Measurements from ENCODE around the gene CST3. TPM values are rescaled to one million over a fixed set of nuclear protein-coding genes. Genes with fewer than 3 reads are reported as not detected.

Gene CST3
- total and polyA plus RNA-seq, 2 experiments from 2014 or later, result 478 to 784 TPM

DNA sequence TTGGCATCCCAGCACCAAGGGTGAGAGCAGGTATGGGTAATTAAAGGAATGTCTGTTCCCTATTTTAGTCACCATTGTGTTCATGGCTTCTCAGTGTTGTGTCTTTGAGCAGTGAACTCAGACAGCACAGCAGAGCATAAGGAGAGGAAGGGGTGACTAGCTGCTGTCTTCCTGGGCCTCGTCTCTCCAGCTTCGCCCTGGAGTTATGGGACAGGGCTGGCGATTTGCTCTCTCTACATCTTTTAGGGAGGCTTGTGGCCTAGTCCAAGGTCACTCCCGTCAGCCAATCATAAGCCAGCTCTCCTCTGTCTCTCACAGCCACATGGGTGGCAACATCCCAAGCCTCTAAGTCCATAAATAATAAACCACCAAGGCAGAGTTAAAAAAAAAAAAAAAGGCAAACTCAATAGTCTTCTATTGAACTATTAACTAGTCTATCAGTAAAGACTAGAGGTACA lies 7.3 kb downstream of the CST3 start:
- H4K20me1 ChIP-seq (ENCODE audit: insufficient read depth), result no peaks in the 10 kb centered on the region
- H3K36me3 ChIP-seq (ENCODE audit: low read depth), result no peaks in the 10 kb centered on the region
- in situ Hi-C loops (cut with MboI), result no loop called here
- no peak overlapping the region for H3K4me3 ChIP-seq
- peaks cover 9% of the 10 kb centered on the region; the same call in 1 of the 2 replicates for H3K4me1 ChIP-seq (ENCODE audit: insufficient read depth)
- H3K27me3 ChIP-seq (replicated peaks; ENCODE audit: insufficient read depth), result no peaks in the 10 kb centered on the region
- TF ChIP-seq EZH2 (IDR thresholded peaks at IDR 0.05; ENCODE audit: insufficient read depth, poor library complexity, severe bottlenecking), result no peak
- TF ChIP-seq EZH2phosphoT487 (IDR thresholded peaks at IDR 0.05; ENCODE audit: insufficient read depth, low read depth), result no peak
- DNase-seq, result no peak
- H2AFZ ChIP-seq, result no peak overlapping the region
- no peak overlapping the region for H3K4me2 ChIP-seq (ENCODE audit: unreplicated experiment)
- H3K79me2 ChIP-seq (ENCODE audit: insufficient read depth), result peaks cover 7% of the 10 kb centered on the region; the same call in 1 of the 2 replicates
- H3K9me2 ChIP-seq (ENCODE audit: insufficient read depth), result no peaks in the 10 kb centered on the region
- no peaks in the 10 kb centered on the region for H3K9me3 ChIP-seq (ENCODE audit: low read depth)
- no peak overlapping the region for H3K9ac ChIP-seq
- no peaks in the 10 kb centered on the region for H3F3A ChIP-seq (ENCODE audit: insufficient read depth)
- H3K27ac ChIP-seq, result no peak overlapping the region
- WGBS, 2 experiments (ENCODE audit: low coverage in 1 of 2, low lambda C conversion rate in 2 of 2, missing lambda C conversion rate in 2 of 2), result 87 to 88% methylated on average over 4 of the region's 4 CpGs

DNA sequence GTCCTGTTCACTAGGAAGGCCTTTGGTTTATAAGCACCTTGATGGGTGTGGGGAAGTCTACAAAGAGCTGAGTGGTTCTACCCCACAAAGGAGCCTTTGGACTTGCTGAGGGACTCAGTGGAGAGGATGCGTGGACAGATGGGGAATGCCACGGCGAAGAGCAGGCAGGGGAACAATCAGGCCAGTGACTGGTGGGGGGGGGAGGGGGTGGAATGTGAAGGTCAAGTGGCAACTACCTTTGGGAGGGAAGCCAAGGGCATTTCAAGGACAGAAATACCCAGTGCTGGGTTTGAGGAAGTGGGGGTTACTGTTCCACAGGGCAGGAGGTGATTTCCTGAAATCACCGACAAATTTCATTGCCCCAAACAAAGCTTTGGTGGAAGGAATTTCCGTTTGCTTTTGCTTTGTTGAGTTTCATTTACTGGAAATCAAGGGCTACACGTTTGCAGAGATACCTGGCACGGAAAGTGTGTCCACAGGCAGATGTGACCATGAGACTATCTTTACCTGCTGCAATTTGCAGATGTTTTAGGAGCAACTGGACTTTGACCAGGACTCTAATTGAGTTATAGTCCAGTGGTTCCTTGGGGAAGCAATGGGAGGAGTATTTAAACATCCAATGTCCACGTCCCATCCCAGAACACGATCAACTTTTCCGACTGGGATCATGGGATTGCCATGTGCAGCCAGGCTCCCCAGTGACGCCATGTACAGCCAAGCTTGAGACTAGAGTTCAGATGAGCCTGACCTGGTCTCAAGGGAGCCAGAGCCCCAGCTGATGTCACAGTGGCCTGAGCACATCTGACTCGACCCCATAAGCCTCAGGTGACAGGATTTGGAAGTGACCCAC lies 8.0 kb downstream of the CST3 start:
- no peaks in the 10 kb centered on the region for H4K20me1 ChIP-seq (ENCODE audit: insufficient read depth)
- no peaks in the 10 kb centered on the region for H3K36me3 ChIP-seq (ENCODE audit: low read depth)
- no peaks in the 10 kb centered on the region for H3K9me3 ChIP-seq (ENCODE audit: low read depth)
- no peaks in the 10 kb centered on the region for H3K9me2 ChIP-seq (ENCODE audit: insufficient read depth)
- H3K27me3 ChIP-seq (replicated peaks; ENCODE audit: insufficient read depth), result no peaks in the 10 kb centered on the region
- no peak overlapping the region for H3K4me2 ChIP-seq (ENCODE audit: unreplicated experiment)
- no peak for DNase-seq
- no peak overlapping the region for H2AFZ ChIP-seq
- 0 out of 2 replicates have a peak, but pooled peaks cover 3% of the 10 kb centered on the region for H3K79me2 ChIP-seq (ENCODE audit: insufficient read depth)
- H3K9ac ChIP-seq, result no peak overlapping the region
- WGBS, 2 experiments (ENCODE audit: low coverage in 1 of 2, low lambda C conversion rate in 2 of 2, missing lambda C conversion rate in 2 of 2), result 79 to 80% methylated on average over 12 of the region's 12 CpGs
- no peak overlapping the region for H3K27ac ChIP-seq
- in situ Hi-C loops (cut with MboI), result no loop called here
- H3F3A ChIP-seq (ENCODE audit: insufficient read depth), result peaks cover 5% of the 10 kb centered on the region; the same call in 1 of the 2 replicates
- TF ChIP-seq EZH2phosphoT487 (IDR thresholded peaks at IDR 0.05; ENCODE audit: insufficient read depth, low read depth), result no peak
- no peak for TF ChIP-seq EZH2 (IDR thresholded peaks at IDR 0.05; ENCODE audit: insufficient read depth, poor library complexity, severe bottlenecking)
- no peak overlapping the region for H3K4me3 ChIP-seq
- H3K4me1 ChIP-seq (ENCODE audit: insufficient read depth), result 0 out of 2 replicates have a peak, but pooled peaks cover 7% of the 10 kb centered on the region

DNA sequence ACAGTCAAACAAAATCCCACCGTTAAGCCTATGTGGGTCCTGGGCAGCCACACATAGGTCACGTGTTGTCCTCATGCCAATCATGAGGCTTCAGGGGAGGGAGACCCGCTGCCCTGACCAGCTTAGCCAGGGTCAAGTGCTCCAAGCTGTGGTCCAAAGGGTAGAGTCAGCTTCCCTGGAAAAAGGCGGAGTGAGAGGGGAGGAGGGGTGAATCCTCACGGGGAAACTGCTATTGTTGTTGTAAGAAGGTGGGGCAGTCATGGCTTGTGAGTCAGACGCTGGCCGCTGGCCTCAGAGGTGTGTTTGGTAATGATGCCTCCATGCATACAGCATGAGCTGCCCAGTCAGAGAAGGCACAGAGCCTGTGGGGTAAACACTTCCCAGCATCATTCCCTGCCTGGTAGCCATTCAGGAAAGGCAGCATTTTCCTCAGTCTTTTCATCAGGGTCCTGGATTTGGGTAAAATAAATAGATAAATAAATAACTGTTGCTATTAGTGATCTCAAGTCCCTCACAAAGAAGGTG lies 8.7 kb downstream of the CST3 start:
- TF ChIP-seq EZH2phosphoT487 (IDR thresholded peaks at IDR 0.05; ENCODE audit: insufficient read depth, low read depth), result no peak
- WGBS, 2 experiments (ENCODE audit: low coverage in 1 of 2, low lambda C conversion rate in 2 of 2, missing lambda C conversion rate in 2 of 2), result 63 to 67% methylated on average over 7 of the region's 7 CpGs
- peak; percentile 76 for DNase-seq
- H3K4me3 ChIP-seq, result no peak overlapping the region
- H3K9me3 ChIP-seq (ENCODE audit: low read depth), result no peaks in the 10 kb centered on the region
- H2AFZ ChIP-seq, result no peak overlapping the region
- H3K27me3 ChIP-seq (replicated peaks; ENCODE audit: insufficient read depth), result no peaks in the 10 kb centered on the region
- no peak overlapping the region for H3K9ac ChIP-seq
- H3K36me3 ChIP-seq (ENCODE audit: low read depth), result no peaks in the 10 kb centered on the region
- H3K9me2 ChIP-seq (ENCODE audit: insufficient read depth), result no peaks in the 10 kb centered on the region
- H3F3A ChIP-seq (ENCODE audit: insufficient read depth), result peaks cover 8% of the 10 kb centered on the region
- H4K20me1 ChIP-seq (ENCODE audit: insufficient read depth), result no peaks in the 10 kb centered on the region
- H3K4me2 ChIP-seq (ENCODE audit: unreplicated experiment), result no peak overlapping the region
- no peaks in the 10 kb centered on the region for H3K79me2 ChIP-seq (ENCODE audit: insufficient read depth)
- in situ Hi-C loops (cut with MboI), result no loop called here
- H3K4me1 ChIP-seq (ENCODE audit: insufficient read depth), result peaks cover 9% of the 10 kb centered on the region; the same call in 1 of the 2 replicates
- H3K27ac ChIP-seq, result no peak overlapping the region

DNA sequence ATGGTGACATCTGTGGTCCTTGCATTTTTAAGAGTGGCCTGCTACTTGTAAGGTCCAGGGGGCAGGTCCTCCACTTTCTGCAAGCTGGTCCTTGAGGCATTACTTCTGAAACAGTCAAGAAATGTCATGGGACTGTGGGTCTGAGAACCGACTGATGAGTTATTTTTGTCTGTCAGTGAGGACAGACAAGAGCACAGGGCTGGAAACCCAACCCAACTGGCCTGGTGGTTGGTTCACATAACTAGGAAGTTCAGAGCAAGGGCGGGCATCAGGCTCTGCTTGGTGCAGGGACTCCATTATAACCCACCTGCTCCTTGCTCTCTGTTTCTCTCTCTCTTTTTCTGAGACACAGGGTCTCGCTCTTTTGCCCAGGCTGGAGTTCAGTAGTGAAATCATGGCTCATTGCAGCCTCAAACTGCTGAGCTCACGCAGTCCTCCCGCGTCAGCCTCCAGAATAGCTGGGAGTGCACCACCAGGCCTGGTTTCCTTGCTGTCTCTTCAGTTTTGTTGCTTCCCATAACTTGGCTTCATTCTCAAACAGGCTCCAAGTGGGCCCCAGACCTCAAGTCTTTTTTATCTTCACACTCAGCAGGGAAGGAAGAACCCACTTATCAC lies 9.2 kb downstream of the CST3 start:
- WGBS, 2 experiments (ENCODE audit: low coverage in 1 of 2, low lambda C conversion rate in 2 of 2, missing lambda C conversion rate in 2 of 2), result 90 to 92% methylated on average over 6 of the region's 6 CpGs
- H3K4me1 ChIP-seq (ENCODE audit: insufficient read depth), result peaks cover 14% of the 10 kb centered on the region; the same call in 1 of the 2 replicates
- no peak overlapping the region for H3K27ac ChIP-seq
- no peaks in the 10 kb centered on the region for H4K20me1 ChIP-seq (ENCODE audit: insufficient read depth)
- TF ChIP-seq EZH2 (IDR thresholded peaks at IDR 0.05; ENCODE audit: insufficient read depth, poor library complexity, severe bottlenecking) (no peak), EZH2phosphoT487 (IDR thresholded peaks at IDR 0.05; ENCODE audit: insufficient read depth, low read depth) (no peak)
- no peaks in the 10 kb centered on the region for H3K9me3 ChIP-seq (ENCODE audit: low read depth)
- no peak overlapping the region for H3K9ac ChIP-seq
- H3K9me2 ChIP-seq (ENCODE audit: insufficient read depth), result no peaks in the 10 kb centered on the region
- DNase-seq, result no peak
- no peaks in the 10 kb centered on the region for H3K79me2 ChIP-seq (ENCODE audit: insufficient read depth)
- peaks cover 13% of the 10 kb centered on the region for H3F3A ChIP-seq (ENCODE audit: insufficient read depth)
- no peak overlapping the region for H3K4me3 ChIP-seq
- H3K4me2 ChIP-seq (ENCODE audit: unreplicated experiment), result no peak overlapping the region
- no peak overlapping the region for H2AFZ ChIP-seq
- no peaks in the 10 kb centered on the region for H3K36me3 ChIP-seq (ENCODE audit: low read depth)
- H3K27me3 ChIP-seq (replicated peaks; ENCODE audit: insufficient read depth), result no peaks in the 10 kb centered on the region
- in situ Hi-C loops (cut with MboI), result no loop called here

Measured in GM23248 (cell line).